K562 (cell line): ENCODE measurements around the gene ANKDD1A. TPM values are rescaled to one million over a fixed set of nuclear protein-coding genes. Genes with fewer than 3 reads are reported as not detected.

ENCODE experiments used
- ATAC-seq: fragments of 200-7000 bp; cut with Tn5 transposase; 3 replicates; pipeline ENCODE4 v1.9.1; 2020; ENCODE audit warnings: moderate library complexity
- BruUV-seq: library from RNA; stranded (reverse); fragments of 400-500 nt; replicated peaks from 2 replicates; lab custom pipeline; 2021; lab: Mats Ljungman, UMichigan
- CTCF ChIA-PET: fragments of 300-600 bp; formaldehyde crosslinking; extraction: SDS; loops from one replicate; lab custom pipeline; 2021; ENCODE audit warnings: low intra/inter-chr PET ratio; lab: Yijun Ruan, JAX
- POLR2A ChIA-PET: fragments of 300-600, 350-650 bp; sonication (Branson Sonifier 250); formaldehyde crosslinking; extraction: SDS; loops from one replicate; lab custom pipeline; 2021; ENCODE audit warnings: antibody characterized with exemption, inconsistent platforms; lab: Yijun Ruan, JAX
- DNase-seq, 4 experiments: peaks; one replicate each; pipeline versions ENCODE4 v3.0.0 to v3.0.0-alpha.2; 2011 to 2018; ENCODE audit warnings: low spot score in 3 of 4, mixed read lengths in 3 of 4; ENCODE audit errors: extremely low read depth in 1 of 4
- FAIRE-seq: peaks from 2 replicates; lab custom pipeline; 2011; peaks lifted over from hg19 to GRCh38; lab: Jason Lieb, UNC
- H2AFZ ChIP-seq: 2 replicates; pipeline ENCODE4 v1.6.0; 2011; ENCODE audit warnings: low read depth, low read length, control low read depth, inconsistent platforms
- H3K27ac ChIP-seq: fragments of 200-600 bp; 3 replicates; pipeline ENCODE4 v1.8.0; 2011; ENCODE audit warnings: low read depth, mild to moderate bottlenecking, control low read depth, inconsistent platforms, low read length, moderate library complexity, mixed read lengths; ENCODE audit errors: extremely low read depth
- H3K27me3 ChIP-seq, 2 experiments: fragments of 300-600 bp in 1 of 2; 2 replicates in 1 of 2; 3 replicates in 1 of 2; pipeline versions ENCODE4 v1.6.0 to v1.8.0; 2011; ENCODE audit warnings: inconsistent platforms in 2 of 2, low read length in 2 of 2, mild to moderate bottlenecking in 1 of 2, mixed read lengths in 1 of 2, moderate library complexity in 1 of 2; ENCODE audit not compliant: control insufficient read depth in 2 of 2, insufficient read depth in 2 of 2
- H3K36me3 ChIP-seq: fragments of 300-600 bp; 3 replicates; pipeline ENCODE4 v1.8.0; 2011; ENCODE audit warnings: mild to moderate bottlenecking, low read length, inconsistent platforms; ENCODE audit not compliant: control insufficient read depth, insufficient read depth
- H3K4me1 ChIP-seq, 2 experiments: fragments of 200-600 bp in 1 of 2; replicated peaks in 1 of 2; 2 replicates in 1 of 2; 3 replicates in 1 of 2; pipeline versions ENCODE4 v1.5.1 to v1.8.0; 2011; ENCODE audit warnings: inconsistent platforms in 2 of 2, low read length in 2 of 2, mild to moderate bottlenecking in 1 of 2, mixed read lengths in 1 of 2, moderate library complexity in 1 of 2; ENCODE audit not compliant: control insufficient read depth in 2 of 2, insufficient read depth in 2 of 2
- H3K4me2 ChIP-seq: 2 replicates; pipeline ENCODE4 v1.6.1; 2011; ENCODE audit warnings: low read length, control low read depth, inconsistent platforms, mixed read lengths; ENCODE audit not compliant: insufficient read depth
- H3K4me3 ChIP-seq: fragments of 200-600 bp; sonication (generic), shearing (Covaris generic); 2 replicates; pipeline ENCODE4 v1.5.1; 2016; ENCODE audit warnings: control low read depth, inconsistent platforms
- H3K79me2 ChIP-seq: fragments of 200-600 bp; 3 replicates; pipeline ENCODE4 v1.8.0; 2011; ENCODE audit warnings: low read length, inconsistent platforms; ENCODE audit not compliant: control insufficient read depth, insufficient read depth
- H3K9ac ChIP-seq, 2 experiments: 2 replicates each; pipeline versions ENCODE4 v1.6.0 to v1.6.1; 2011; ENCODE audit warnings: low read depth in 2 of 2, low read length in 2 of 2, control low read depth in 1 of 2, inconsistent platforms in 1 of 2, mild to moderate bottlenecking in 1 of 2, mixed read lengths in 1 of 2; ENCODE audit not compliant: insufficient read depth in 1 of 2
- H3K9me1 ChIP-seq: one replicate; pipeline ENCODE4 v1.6.0; 2011; ENCODE audit warnings: inconsistent platforms, mild to moderate bottlenecking, low read length, moderate library complexity; ENCODE audit not compliant: control insufficient read depth, insufficient read depth
- H3K9me3 ChIP-seq: replicated peaks from 2 replicates; pipeline ENCODE4 v1.5.1; 2011; ENCODE audit warnings: low read depth, low read length, inconsistent platforms; ENCODE audit not compliant: control insufficient read depth, insufficient read depth
- H4K20me1 ChIP-seq: replicated peaks from 2 replicates; pipeline ENCODE4 v1.6.1; 2011; ENCODE audit warnings: low read length, inconsistent platforms, mixed read lengths; ENCODE audit not compliant: control insufficient read depth, insufficient read depth
- BACH1 ChIP-seq: fragments of 200-800 bp; sonication (Bioruptor generic); IDR thresholded peaks from 2 replicates; pipeline ENCODE4 v1.6.1; 2016; ENCODE audit warnings: missing genetic modification characterization, missing compliant biosample characterization
- CBFA2T3 ChIP-seq: fragments of 450-650 bp; IDR thresholded peaks from 2 replicates; pipeline ENCODE4 v1.6.1; 2017
- GTF2F1 ChIP-seq: IDR thresholded peaks from 2 replicates; pipeline ENCODE4 v1.6.1; 2011; ENCODE audit warnings: low read depth, low read length, improper control_type of control experiment
- HMBOX1 ChIP-seq: sonication (generic); IDR thresholded peaks from 2 replicates; pipeline ENCODE4 v1.6.1; 2016
- NCOA6 ChIP-seq: fragments of 450-650 bp; IDR thresholded peaks from 2 replicates; pipeline ENCODE4 v1.6.1; 2017; ENCODE audit warnings: mild to moderate bottlenecking
- NRF1 ChIP-seq, 2 experiments: fragments of 450-650 bp; IDR thresholded peaks in 1 of 2; conservative IDR thresholded peaks in 1 of 2; 2 replicates each; pipeline ENCODE4 v1.6.1; 2014; ENCODE audit warnings: mild to moderate bottlenecking in 2 of 2
- ZFPM2 ChIP-seq: fragments of 250-450 bp; sonication (Bioruptor Pico); IDR thresholded peaks from 2 replicates; pipeline ENCODE4 v1.5.1; 2022; ENCODE audit warnings: mild to moderate bottlenecking
- WGBS: fragments of 100-300 bp; shearing (Covaris generic); methylation state at CpG from one replicate; pipeline ENCODE4 v1.1.6; 2016; ENCODE audit warnings: low coverage, mixed read lengths; ENCODE audit not compliant: insufficient coverage; ENCODE audit errors: missing lambda C conversion rate; 5-methylcytosine and 5-hydroxymethylcytosine counted together
- in situ Hi-C: fragments of 300-500 bp; cut with MboI; formaldehyde crosslinking; loops from 4 replicates; pipeline ENCODE4 v1.15.0; 2018; ENCODE audit warnings: inconsistent platforms, mixed read lengths
- intact Hi-C: fragments of 100-400 bp; cut with micrococcal nuclease; formaldehyde crosslinking; loops from 2 replicates; pipeline ENCODE4 v1.14.2; 2022
- polyA plus RNA-seq, 8 experiments: library from polyadenylated mRNA; depleted of rRNA in 4 of 8; stranded (reverse) in 5 of 8; unstranded in 3 of 8; fragments of >200 nt; fragmentation: Nextera tagmentation in 2 of 8; fragmentation: Illumina TruSeq in 1 of 8; extraction: Ambion mirVana in 2 of 8; extraction: Trizol in 1 of 8; gene quantifications; 2 replicates each; pipeline versions ENCODE4 v1.2.1 to v1.2.3, GENCODE V29; 2011 to 2014; ENCODE audit warnings: inconsistent platforms in 1 of 8, missing spikeins in 1 of 8
- total RNA-seq, 7 experiments: library from RNA; depleted of rRNA in 6 of 7; stranded (reverse); fragments of >200 nt in 6 of 7; fragmentation: Illumina TruSeq in 2 of 7; extraction: Trizol in 2 of 7; gene quantifications; 2 replicates each; pipeline versions ENCODE4 v1.2.1 to v1.2.3, GENCODE V29; 2011 to 2021; ENCODE audit warnings: low replicate concordance in 1 of 7

Gene ANKDD1A
- total and polyA plus RNA-seq, 9 of the 15 experiments (the other 6 are each of a cell fraction or from before 2014, with no cell fraction given), result 0.08 to 0.80 (median 0.43) TPM

DNA sequence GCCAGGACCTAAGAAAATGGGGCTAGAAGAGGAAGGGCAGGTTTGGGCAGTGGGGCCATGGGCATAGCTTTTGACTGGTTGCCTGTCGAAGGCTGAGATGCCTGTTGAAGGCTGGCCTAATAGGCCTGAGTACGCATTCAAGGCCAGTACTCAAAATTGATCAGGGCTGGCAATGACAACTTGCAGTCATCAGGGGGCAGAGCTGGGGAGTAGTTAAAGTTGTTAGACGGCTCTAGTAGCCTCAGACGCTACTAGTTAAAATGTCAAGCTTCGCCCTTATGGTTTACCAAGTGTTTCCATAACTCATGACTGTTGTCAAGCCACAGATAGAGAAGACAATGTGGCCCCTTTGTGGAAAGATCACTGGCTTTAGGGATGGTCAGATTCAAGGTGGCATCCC lies 49.3 kb downstream of the ANKDD1A start:
- no peak overlapping the region for H3K9ac ChIP-seq
- no TSS peak for BruUV-seq
- in situ Hi-C loops, result no loop called here
- ChIA-PET CTCF (no interaction called here), POLR2A (no interaction called here)
- TF ChIP-seq BACH1 (no peak), HMBOX1 (peak; percentile 45; the same call in 1 of the 2 replicates)
- TF ChIP-seq, all 486 proteins: peak for 1
- Histone ChIP-seq H3K4me3 (no peak overlapping the region), H3K27me3 (no peaks in the 10 kb centered on the region), H3K9me3 (no peaks in the 10 kb centered on the region), H3K27ac (no peak overlapping the region), H3K4me1 (no peaks in the 10 kb centered on the region), H2AFZ (no peak overlapping the region), H4K20me1 (no peaks in the 10 kb centered on the region), H3K4me2 (no peak overlapping the region), H3K9me1 (no peaks in the 10 kb centered on the region), H3K36me3 (peaks cover 75% of the 10 kb centered on the region), H3K79me2 (no peaks in the 10 kb centered on the region)
- ATAC-seq, result no peak
- FAIRE-seq, result no peak
- WGBS, result 82% methylated on average over 5 of the region's 5 CpGs
- DNase-seq, result no peak
- intact Hi-C loops, result no loop called here

DNA sequence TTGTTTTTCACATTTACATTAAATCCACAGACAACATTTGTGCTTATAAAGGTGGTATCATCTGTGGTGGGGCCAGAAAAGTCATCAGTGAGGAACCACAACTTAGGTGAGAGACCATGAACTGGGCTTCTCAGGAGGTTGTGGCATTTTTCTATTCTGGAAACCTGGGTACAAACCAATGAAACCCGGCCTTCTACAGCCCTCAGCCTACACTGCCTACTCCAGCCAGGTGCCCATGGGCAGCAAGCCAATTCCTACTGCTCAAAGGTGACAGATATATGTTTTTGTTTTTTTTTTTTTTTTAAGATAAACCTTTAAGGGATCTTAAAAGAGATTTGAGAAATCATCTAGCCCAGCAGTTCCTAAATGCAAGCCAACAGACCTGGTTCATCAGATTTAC lies 57.7 kb downstream of the ANKDD1A start:
- Histone ChIP-seq H3K9me3 (no peaks in the 10 kb centered on the region), H3K27ac (no peak overlapping the region), H3K36me3 (peaks cover 65% of the 10 kb centered on the region), H2AFZ (no peak overlapping the region), H3K9me1 (no peaks in the 10 kb centered on the region), H3K27me3 (no peaks in the 10 kb centered on the region), H3K4me1 (no peaks in the 10 kb centered on the region), H4K20me1 (no peaks in the 10 kb centered on the region), H3K4me3 (no peak overlapping the region), H3K4me2 (no peak overlapping the region), H3K9ac (no peak overlapping the region), H3K79me2 (no peaks in the 10 kb centered on the region)
- DNase-seq, result no peak
- no peak for ATAC-seq
- ChIA-PET POLR2A (interaction anchor here (1.2 to 1.7 kb wide), 2 partner anchors 13 to 20 kb away, joined by 4 to 5 read pairs; no protein-coding TSS in a partner anchor), CTCF (interaction anchor here (0.6 kb wide), 1 partner anchor 818 kb away, joined by 3 read pairs; the partner anchor contains the start of gene SNX22)
- BruUV-seq, result no TSS peak
- 90% methylated on average over 1 of the region's 1 CpG for WGBS
- in situ Hi-C loops, result no loop called here
- FAIRE-seq, result no peak
- no peak for TF ChIP-seq GTF2F1
- TF ChIP-seq ZFPM2, result no peak
- TF ChIP-seq NRF1 (conservative IDR thresholded peaks at IDR 0.05 in 1 of 2, IDR thresholded peaks at IDR 0.05 in 1 of 2), result no peak
- TF ChIP-seq CBFA2T3, result no peak
- no peak for TF ChIP-seq NCOA6
- intact Hi-C loops, result no loop called here
